HPDE6-E6E7 (cell line): ENCODE results near the gene RNF175.
A peak's percentile ranks its signal among the peaks of the same experiment; 100 is the strongest.

Source experiments
- DNase-seq: peaks from one replicate; pipeline ENCODE4 v3.0.0; 2011; ENCODE audit warnings: missing footprints; ENCODE audit errors: extremely low spot score

The RNF175 gene

DNA sequence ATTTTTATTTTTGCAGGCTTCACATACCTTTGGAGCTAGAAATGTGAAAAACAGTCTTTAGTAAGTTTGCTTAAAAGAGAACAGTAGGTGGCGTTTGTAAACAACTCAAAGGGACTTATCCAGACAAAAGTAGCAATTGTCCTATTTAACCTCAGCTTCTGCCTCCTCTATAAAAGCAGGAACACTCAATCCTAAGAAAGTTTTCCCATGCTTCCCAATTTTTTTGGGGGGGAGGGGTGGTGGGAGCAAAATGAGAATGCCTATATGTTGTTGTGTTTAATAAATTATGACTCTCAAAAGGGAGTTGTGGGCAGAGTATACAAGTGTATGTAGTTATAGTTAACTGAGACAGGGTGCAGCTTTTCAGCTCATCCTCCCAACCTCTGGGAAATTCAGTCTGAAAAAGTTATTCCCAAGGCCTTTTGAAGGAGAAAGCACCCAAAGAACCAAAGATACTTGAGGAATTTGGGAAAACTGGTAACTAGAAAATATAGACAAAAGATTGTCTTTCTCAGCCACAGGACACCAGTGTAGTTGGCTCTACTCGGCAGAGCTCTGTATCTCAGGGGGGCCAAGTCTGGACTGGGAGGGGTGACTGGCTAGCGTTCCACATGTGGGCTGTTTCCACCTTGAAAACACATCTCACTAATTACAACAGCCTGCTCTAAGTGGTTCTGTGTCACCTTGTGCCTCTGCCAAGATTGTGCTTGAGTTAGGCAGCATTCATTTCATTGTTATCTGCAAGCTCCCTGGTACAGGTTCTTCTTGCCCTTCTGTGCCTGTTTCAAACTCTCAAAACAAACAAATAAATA, 26.3 kb upstream of the RNF175 start:
- DNase-seq: no peak

DNA sequence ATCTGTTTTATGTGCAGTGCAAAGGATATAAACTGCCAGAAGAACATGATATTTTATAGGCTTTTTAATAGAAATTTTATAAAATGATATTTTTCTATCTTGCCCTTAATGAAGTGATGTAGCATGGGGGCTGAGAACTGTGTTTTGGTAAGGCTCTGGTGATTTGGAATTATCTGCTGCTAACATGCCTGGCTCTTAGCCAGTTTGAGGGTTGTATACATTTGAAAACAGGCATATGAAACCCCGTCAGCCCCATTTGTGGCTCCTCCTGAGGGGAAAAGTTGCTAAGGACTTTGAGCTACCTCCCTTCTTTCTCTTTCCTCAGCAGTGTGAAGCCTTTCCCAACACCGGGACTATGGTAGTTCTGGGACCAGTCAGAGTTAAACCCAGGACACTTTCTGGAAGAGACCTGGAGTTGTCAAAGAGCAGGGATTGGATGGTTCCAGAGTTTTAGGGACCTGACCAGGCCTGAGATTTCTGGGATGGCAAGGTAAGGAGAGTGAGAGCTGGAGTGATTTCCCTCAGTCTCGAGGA, 24.4 kb upstream of the RNF175 start:
- DNase-seq: no peak

DNA sequence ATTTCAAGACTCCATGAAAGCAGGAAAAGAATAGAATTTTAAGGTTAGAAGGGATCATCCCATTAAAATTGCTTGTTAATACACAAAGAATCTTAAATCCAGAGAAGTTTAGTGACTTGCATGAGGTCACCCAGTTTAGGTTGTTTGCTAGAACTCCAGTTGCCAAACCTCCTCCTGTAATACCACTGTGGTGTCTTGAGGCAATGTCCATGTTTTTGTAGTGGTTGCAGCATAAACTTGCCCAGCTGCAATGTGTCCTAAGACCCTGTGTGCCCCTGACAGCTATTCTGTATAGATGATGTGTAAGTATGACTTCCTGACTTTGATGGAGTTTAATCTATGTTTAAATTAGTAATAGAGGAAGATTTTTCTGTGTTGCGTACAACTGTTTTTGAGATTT, 22.8 kb upstream of the RNF175 start:
- no peak for DNase-seq

DNA sequence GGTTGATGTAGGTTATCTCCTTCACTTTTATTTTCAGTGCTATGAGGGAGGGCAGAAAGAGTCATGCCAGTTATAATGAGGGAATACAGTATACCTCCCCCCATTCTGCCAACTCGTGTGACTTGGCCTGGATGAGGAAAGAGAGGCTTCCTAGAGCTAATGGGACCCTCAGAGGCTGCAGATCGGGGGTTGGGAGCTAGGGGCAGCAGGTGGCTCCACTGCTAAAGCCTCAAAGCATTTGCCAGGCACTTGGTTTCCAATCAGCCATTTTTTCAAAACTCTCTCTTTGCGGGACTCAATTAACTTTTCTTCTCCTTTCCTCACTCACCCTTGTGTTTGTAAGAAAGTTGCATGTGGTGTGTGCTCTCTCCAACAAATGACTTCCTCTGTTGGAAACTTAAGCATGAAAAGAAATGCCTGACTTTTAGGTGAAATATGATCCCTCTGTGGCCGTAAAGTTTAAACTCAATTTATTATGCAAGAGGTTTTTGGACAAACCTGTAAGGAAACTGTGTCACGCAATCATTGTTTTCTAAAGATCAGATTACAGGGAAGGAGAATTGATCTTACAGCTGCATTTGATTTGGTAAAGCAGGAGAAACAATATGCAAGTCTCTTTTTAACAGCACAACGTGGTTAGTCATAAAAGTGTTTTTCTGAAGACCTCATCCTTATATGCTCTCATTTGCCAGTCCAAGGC, 22.0 kb upstream of the RNF175 start:
- DNase-seq: no peak

DNA sequence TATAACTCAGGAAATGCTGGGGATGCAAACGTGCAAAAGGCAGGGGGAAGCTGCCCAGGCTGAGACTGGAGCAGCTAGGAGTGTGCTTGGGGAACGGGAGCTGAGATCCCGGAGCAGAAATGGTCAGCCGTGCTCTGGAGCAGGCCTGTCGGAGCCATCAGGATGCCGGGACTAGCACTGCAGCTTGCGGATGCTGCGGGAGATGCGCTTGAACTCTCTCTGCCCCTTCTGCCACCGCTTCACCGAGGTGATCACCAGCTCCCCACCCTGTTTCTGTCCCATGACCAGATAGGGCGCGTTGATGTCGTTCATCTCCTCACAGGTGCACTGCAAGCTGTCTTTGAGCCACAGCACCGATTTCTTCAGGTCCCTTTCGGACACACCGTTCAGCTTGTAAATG, 21.5 kb upstream of the RNF175 start:
- no peak for DNase-seq

DNA sequence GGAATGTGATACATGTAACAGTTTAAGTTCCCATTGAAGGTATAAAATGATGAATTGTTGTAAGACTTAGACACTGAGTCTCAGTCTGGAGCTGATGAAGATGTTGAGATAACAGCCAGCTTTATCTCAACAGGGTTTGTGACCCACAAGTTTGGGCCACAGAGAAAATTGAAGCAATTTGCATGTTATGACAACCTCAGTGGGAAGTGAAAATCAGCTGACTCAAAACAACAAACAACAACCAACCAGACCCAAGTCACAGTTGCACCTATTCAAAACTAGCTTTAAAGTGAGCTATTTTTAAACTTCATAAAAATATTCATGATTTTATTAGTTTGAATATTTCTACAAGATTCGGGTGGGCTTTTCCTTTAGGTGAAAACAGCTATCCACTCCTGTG, 21.1 kb upstream of the RNF175 start:
- DNase-seq: no peak

DNA sequence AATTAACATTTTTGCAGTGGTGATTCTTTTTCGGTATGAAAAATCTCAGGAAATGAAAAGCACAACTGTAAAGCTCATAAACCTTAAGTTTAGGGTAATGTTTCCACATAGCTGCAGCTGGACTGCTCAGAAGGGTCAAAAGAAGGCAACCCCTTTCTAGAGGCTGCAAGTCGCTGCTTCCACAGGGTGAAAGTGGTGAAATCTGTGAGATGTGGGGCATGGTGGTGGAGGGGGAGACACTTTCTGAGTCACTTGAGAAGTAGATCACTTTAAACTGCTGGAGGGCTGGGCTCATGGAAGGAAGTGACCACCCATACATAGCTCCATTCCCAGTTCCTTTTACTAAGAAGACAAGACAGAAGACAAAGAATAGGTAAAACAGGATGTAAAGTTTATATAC, 20.4 kb upstream of the RNF175 start:
- no peak for DNase-seq

DNA sequence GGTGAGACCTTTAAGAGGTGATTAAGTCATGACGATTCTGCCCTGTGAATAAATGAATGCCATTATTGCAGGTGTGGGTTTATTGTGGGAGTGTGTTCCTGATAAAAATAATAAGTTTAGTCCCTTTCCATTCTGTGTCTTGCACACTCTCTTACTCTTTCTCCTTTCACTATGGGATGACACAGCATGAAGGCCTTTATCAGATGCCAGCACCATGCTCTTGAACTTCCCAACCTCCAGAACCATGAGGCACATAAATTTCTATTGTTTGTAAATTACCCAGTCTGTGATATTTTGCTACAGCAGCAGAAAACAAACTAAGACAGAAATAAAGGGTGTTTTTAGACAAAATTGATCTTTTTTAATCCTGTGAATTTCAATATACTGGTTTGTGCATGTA, 18.6 kb upstream of the RNF175 start:
- DNase-seq: no peak

DNA sequence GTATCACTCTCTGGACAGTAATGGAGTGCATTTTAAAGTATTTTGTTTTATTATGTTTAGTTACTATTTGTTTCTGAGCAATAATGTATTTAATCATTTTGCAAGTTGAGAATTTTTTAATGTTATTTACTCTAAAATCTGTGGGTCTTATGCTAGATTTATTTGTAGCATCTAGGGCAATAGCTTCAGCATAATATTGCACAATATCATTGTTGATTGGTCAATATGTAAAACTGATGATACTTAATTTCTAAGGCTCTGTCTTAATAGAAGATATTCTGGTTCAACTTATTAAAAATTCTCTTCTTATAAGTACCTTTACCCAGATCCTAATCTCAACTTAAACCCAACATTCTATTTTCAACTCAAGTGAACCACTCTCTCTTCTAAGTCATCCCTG, 17.6 kb upstream of the RNF175 start:
- no peak for DNase-seq

DNA sequence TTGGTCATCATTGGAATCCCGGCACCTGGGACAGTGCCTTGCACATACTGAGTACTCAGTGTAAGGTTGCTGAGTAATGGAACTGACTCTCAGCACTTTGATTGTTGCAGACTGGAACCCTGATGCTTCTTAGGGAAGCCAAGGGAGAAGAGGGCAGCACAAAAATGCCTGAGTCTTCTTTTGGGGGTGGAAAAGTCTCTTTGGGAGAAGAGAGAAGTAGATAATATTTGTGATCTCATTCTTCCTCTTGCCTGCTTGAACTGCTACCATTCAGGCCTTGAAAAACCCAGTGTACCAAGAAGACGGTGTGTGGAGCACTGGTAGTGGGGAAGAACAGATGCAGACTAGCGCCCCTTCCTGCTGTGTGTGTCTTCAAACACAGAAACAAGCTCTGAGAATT, 16.8 kb upstream of the RNF175 start:
- DNase-seq: no peak

DNA sequence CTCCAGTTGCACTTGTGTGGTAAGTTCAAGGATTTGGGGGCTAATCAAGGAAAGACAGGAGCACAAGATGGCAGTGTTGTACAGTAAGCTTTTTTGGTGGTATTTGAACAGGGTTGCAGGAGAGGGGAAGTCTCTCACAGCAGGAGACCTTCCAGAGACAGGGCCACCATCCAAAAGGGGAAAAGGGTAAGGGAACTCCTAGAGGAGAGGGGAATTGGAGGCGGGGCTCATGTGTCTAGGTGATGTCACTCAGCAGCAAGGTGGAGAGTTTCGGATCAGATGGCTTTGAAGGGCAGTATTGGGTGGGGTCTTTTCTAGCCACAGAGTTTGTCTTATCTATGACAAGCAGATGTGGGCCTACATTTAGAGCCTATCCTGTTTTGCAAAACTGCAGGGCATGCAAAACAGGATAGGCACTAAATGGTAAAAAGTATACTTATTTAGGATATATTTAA, 13.4 kb upstream of the RNF175 start:
- no peak for DNase-seq

DNA sequence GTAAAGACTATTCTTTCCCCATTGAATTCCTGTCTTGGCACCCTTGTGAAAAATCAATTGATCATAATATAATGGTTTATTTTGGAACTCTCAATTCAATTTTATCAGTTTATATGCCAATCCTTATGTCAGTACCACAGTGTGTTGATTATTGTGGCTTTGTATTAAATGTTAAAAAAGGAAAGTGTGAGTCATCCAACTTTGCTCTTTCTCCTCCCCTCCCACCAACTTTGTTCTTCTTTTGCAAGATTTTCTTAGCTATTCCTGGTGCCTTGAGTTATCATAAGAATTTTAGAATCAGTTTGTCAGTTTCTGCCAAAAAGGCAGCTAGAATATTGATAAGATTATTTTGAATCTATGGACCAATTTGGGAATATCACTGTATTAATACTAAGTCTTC, 11.2 kb upstream of the RNF175 start:
- DNase-seq: no peak

DNA sequence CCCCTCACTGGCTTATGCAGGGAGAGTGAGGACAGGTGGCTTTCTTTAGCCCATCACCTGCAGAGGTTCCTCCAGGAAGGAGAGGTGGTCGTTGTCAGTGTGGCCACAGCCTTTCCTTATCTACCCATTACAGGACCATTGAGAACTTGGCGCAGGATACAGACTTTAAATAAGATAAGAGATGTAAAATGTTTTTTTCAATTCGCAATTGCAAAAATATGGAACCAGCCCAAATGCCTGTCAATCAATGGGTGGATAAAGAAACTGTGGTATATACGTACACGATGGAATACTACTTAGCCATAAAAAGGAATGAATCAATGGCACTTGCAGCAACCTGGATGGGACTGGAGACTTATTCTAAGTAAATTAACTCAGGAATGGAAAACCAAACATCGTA, 6.9 kb upstream of the RNF175 start:
- no peak for DNase-seq

DNA sequence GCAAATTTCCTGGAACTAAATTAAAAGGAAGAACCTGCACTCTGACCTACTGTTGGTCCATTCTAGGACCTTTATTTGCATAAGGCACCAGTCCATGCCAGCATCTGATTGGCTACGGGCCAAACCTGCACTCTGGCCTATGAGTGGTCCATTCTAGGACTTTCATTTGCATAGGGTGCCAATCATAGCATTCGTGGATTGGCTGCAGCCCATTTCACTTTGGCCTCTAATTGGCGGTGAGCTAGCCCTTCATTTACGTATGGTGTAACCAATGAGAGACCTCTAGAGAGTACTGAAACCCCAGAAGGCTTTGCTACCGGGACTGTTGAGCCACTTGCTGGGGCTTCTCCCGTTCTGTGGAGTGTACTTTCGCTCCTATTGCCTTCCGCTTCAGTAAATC, 6.1 kb upstream of the RNF175 start:
- DNase-seq: no peak

DNA sequence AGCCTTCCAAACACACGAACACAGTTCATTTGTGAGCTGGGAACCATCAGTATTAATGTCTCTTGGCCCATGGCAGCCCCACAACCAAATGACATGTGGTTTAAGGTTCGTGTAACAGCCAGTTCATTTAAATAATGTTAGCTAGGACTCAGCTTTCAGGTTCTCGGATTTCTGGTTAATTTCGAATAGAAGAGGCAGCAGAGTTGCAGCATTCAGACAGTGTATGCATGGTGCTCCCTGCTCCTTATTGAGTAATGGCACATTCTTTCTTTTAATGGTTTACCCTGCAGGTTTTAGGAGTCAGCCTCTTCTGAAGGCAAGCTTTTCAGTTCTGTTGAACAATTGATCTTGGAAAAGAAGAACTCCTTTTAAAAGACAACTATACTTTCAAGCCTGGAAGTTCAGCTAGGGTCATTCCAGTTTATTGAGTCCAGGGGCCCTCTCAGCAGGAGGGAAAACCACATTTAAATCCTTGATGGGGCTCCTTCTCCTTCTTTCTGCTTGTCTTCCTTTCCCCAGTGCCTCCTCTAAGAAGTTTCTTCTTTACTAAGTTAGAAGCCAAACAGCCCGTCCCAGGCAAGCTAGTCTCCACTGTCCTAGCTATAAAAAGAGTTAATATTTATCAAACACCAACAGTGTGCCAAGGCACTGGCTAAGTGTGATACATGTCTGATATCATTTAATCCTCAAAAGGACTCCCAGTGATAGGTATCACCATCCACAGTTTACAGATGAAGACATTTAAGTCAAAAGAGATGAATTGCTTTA, 5.0 kb upstream of the RNF175 start:
- DNase-seq: no peak

DNA sequence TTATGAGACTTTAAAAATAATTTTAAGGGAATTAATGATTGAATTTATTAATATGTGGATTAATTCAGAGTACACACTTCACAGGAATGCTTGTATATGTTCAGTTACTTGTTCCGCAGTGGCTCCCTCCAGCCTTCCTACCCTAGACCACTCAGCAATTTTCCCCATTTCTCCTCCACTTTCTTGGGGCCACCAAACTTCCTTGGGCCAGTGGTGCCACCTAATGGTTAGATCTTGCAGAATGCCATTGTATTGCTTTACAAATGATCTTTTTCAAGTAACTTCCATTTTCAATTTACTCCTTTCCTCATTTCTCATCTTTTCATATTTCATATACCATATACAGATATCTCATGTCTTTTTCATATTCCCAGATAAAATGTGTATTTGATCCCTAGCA, 3.6 kb upstream of the RNF175 start:
- no peak for DNase-seq

DNA sequence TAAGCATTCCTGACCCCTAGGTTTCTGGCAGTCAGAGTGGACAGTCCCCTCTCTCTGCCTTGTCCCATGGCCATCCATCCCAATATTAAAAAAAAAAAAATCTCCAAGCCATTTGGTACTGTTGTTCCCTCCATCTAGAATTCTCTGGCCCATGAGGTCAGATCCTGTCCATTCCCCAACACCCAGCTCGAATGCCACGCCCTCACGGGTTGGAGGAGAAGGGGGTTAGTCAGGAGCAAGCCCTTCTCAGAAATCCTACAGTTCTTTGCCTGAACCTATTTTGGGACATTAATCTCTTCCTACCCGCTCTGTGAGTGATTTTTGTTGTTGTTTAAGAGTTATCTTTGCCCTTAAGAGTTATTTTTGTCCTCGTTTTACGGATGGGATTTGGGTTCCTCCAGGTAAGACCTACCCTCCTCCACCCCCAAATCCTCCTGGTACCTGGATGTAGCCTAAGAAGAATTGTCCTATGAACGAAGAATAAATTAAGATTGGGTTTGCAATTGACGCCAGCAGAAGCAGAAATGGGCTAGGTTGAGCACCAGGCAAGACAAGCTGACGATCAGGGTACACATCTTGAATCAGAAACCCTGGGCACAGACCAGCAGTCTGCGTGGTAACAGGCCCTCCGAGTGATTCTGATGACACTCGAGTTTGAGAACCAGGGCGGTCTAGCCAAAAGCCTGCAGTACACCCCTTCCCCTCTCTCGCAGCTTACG, 977 bp downstream of the RNF175 start:
- DNase-seq: no peak

DNA sequence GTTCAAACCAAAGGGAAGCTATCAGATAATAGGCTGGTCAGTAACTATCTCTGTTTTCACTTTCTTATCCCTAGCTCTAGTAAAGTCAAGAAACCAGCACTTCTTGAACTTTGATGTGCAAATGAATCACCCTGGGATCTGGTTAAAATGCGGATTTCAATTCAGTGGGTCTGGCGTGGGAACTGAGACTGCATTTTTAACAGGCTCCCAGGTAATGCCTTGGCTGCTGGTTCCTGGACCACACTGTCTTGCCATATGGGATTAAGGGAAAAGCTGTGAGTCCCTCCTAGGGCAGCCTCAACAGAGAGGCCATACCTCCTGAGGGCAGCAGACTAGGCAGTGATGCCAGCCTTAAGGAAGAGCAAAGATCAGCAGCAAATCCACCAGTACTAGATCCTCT, 1.7 kb downstream of the RNF175 start:
- DNase-seq: no peak

DNA sequence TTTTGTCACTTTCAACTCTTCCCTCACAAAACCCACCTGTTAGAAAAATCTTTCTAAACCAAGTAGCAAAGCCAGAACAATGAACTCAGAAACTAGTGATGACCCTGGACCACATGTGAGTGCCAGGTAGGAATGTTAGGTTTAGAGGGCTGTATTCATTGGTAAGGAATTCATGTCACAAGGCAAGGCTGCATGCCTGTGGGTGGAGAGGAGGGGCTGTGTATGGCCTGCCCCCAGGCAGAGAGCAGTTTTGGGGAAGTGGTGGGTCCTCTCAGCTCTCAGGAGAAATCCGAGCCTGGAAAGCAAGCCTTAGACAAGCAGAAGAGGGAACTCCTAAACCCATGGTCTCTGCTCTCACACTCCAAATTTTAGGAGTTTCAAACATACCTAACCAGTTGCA, 2.4 kb downstream of the RNF175 start:
- no peak for DNase-seq

DNA sequence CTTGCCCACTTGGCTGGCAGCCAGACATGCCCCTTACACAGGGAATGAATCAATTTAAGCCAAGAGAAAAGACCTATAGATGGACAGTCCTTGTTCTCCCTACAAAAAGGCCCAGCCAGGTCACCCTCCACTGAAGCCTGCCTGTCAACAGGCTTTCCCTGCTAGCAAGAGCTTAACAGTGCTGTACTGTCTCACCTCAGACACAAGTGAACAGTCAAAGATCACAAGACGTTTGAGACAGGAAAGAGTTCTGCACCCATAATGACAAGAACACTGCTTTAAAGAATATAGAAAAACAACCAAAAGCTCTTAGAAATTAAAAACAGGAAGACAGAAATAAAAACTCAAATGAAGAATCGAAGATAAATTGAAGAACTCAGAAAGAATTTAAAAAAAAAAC, 4.6 kb downstream of the RNF175 start:
- DNase-seq: no peak

DNA sequence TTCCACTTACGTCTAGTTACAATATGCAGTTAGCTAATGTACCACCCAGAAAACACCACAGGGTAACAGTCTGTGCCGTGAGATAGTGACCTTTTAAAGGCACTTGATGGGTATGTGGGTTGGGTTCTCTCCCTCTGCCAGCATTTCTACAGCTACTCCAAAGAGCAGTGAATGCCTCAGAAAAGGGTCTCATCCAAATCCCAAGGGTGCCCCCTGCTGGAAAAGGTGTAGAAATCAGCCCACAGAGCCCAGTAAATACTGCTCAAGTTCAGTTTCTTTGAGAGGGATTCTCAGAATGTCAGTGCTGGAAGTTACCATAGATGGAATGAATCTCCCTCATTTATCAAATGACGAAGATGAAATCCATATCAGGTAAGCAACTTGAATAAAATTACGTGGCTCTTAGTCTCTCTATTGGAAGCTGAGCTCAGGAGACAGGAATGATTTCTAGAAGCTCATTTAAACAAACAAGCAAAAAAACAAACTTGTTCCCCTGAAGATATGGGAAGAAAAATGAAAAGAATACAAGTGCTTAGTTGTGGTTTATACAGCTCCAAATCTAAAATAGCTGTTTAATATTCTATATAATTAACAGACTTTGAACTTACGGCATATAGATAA, 9.5 kb downstream of the RNF175 start:
- DNase-seq: peak; percentile 42
